Measurements from ENCODE around the gene RBBP5. TPM values are rescaled to one million over a fixed set of nuclear protein-coding genes. Genes with fewer than 3 reads are reported as not detected.

RBBP5 gene
- total RNA-seq, 1 donor from 2014 or later = 20.6 TPM

DNA sequence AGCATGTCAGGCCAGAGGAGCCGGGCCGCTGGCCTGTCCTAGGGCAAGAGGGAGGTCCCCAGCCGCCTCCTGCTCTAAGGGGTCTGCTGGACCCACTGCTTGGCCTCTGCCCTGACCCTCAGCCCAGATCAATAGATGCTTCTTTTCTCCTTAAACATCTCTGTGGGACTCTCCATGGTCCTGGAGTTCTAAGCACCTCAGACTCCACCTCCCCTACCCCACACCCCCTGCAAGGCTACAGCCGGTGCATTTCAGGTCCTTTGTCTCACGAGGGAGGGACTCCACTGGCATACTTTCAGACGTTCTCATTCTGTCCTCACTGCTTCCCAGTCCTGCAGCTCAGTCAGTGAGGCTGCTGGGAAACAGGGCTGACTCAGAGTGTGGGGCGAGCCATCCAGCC, 67.8 kb downstream of the RBBP5 start:
- H3K4me3 Mint-ChIP-seq (ENCODE audit: unreplicated experiment) = peak overlapping the region; percentile 57
- DNase-seq = no peak
- TF ChIP-seq, protein P1, sequence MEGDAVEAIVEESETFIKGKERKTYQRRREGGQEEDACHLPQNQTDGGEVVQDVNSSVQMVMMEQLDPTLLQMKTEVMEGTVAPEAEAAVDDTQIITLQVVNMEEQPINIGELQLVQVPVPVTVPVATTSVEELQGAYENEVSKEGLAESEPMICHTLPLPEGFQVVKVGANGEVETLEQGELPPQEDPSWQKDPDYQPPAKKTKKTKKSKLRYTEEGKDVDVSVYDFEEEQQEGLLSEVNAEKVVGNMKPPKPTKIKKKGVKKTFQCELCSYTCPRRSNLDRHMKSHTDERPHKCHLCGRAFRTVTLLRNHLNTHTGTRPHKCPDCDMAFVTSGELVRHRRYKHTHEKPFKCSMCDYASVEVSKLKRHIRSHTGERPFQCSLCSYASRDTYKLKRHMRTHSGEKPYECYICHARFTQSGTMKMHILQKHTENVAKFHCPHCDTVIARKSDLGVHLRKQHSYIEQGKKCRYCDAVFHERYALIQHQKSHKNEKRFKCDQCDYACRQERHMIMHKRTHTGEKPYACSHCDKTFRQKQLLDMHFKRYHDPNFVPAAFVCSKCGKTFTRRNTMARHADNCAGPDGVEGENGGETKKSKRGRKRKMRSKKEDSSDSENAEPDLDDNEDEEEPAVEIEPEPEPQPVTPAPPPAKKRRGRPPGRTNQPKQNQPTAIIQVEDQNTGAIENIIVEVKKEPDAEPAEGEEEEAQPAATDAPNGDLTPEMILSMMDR (IDR thresholded peaks at IDR 0.05; ENCODE audit: partially characterized antibody, unreplicated experiment) = no peak

DNA sequence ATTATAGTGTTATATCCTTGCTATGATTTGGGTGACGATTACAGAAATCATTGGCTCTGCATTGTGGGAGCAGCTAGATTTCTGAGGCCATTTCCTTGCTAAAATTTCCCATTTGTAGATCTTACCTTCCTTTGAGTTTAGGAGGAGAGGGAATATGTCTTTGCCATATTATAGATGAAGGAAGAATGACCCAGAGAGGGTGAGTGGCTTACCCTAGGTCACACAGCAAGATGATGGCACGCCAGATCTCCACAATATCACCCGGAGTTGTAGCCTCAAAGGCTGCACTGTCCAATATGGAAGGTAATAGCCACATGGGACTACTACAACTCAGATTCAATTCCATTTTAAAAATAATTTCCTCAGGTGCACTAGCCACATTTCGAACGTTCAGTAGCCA, 68.5 kb downstream of the RBBP5 start:
- H3K36me3 Mint-ChIP-seq (ENCODE audit: unreplicated experiment) = no peaks in the 10 kb centered on the region
- peaks cover 22% of the 10 kb centered on the region for H3K27me3 Mint-ChIP-seq (ENCODE audit: unreplicated experiment)
- TF ChIP-seq, protein P1 (IDR thresholded peaks at IDR 0.05; ENCODE audit: partially characterized antibody, unreplicated experiment) = no peak
- no peak for DNase-seq
- H3K27ac Mint-ChIP-seq (ENCODE audit: unreplicated experiment) = peak overlapping the region; percentile 15
- H3K4me1 Mint-ChIP-seq (ENCODE audit: low read depth, unreplicated experiment) = peaks cover 69% of the 10 kb centered on the region
- H3K4me3 Mint-ChIP-seq (ENCODE audit: unreplicated experiment) = peak overlapping the region; percentile 57
- H3K9me3 Mint-ChIP-seq (ENCODE audit: unreplicated experiment) = peaks cover 15% of the 10 kb centered on the region

More for the DNA sequence above, 67.8 kb downstream of the RBBP5 start:
- peaks cover 19% of the 10 kb centered on the region for H3K27me3 Mint-ChIP-seq (ENCODE audit: unreplicated experiment)
- peaks cover 14% of the 10 kb centered on the region for H3K9me3 Mint-ChIP-seq (ENCODE audit: unreplicated experiment)
- no peaks in the 10 kb centered on the region for H3K36me3 Mint-ChIP-seq (ENCODE audit: unreplicated experiment)
- H3K4me1 Mint-ChIP-seq (ENCODE audit: low read depth, unreplicated experiment) = peaks cover 62% of the 10 kb centered on the region
- peak overlapping the region; percentile 52 for H3K27ac Mint-ChIP-seq (ENCODE audit: unreplicated experiment)

DNA sequence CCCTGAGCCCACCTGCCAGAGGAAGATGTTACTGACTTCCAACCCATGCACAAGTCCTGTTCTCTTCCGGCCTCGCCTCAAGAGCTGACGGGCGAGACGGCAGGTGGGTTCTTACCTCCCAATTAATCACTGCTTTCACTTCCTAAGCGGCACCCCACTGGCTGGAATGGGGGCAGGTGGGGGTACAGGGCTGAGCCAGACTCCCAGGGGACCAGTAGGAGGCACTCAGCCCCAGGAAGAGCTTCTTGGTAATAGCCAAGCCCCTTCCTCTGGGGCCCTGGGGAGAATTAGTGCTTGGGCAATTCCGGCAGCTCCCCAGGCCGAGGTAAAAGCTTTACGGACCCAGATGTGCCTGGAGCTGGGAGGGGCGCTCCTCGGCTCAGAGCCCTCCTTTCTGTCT, 69.1 kb downstream of the RBBP5 start:
- Mint-ChIP-seq H3K9me3 (ENCODE audit: unreplicated experiment) (peaks cover 15% of the 10 kb centered on the region), H3K36me3 (ENCODE audit: unreplicated experiment) (no peaks in the 10 kb centered on the region), H3K27me3 (ENCODE audit: unreplicated experiment) (peaks cover 22% of the 10 kb centered on the region), H3K4me1 (ENCODE audit: low read depth, unreplicated experiment) (peaks cover 73% of the 10 kb centered on the region), H3K27ac (ENCODE audit: unreplicated experiment) (peak overlapping the region; percentile 59), H3K4me3 (ENCODE audit: unreplicated experiment) (peak overlapping the region; percentile 42)
- TF ChIP-seq, protein P1 (IDR thresholded peaks at IDR 0.05; ENCODE audit: partially characterized antibody, unreplicated experiment) = no peak
- DNase-seq = peak; percentile 44

DNA sequence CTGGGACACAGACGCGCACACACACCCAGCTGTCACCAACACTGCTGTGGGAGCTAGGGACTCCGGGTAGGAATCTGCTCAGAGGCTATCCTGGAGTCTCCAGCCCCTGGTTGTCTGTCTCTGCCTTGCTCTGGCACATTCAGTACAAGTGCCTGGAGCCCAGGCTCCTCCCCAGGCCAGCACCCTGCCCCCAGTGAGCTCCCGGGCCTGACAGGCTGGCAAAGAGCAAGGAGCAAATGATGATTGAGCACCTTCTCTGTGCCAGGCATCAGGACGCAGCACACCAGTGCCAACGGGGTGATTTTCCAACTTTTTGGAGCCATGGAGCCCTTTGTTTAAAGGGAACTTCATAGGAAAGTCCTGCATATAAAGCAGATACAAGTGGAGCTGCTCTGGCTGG, 72.3 kb downstream of the RBBP5 start:
- H3K27me3 Mint-ChIP-seq (ENCODE audit: unreplicated experiment) = peaks cover 18% of the 10 kb centered on the region

DNA sequence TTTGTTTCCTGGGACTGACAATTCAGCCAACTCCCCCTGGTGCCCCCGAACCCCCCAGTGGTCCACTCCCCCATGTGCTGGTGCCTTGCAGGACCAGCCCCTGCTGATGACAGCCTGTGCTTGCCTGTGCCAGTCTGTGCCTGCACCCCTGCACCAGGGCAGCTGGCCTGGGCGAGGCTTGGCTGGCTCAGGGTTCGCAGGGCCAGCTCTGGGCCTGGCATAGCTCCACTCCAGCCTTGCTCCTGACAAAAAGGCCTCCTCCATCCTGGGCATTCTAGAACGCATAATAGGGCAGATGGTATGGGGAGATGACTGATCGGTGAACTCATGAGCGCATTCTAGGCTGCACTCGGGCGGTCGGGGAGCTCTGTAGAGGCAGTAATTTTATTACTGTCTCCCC, 73.4 kb downstream of the RBBP5 start:
- DNase-seq = no peak
- Mint-ChIP-seq H3K4me3 (ENCODE audit: unreplicated experiment) (peak overlapping the region; percentile 64), H3K27ac (ENCODE audit: unreplicated experiment) (peak overlapping the region; percentile 29), H3K9me3 (ENCODE audit: unreplicated experiment) (peaks cover 10% of the 10 kb centered on the region), H3K4me1 (ENCODE audit: low read depth, unreplicated experiment) (peaks cover 54% of the 10 kb centered on the region), H3K27me3 (ENCODE audit: unreplicated experiment) (peaks cover 19% of the 10 kb centered on the region), H3K36me3 (ENCODE audit: unreplicated experiment) (no peaks in the 10 kb centered on the region)
- TF ChIP-seq, protein P1 (IDR thresholded peaks at IDR 0.05; ENCODE audit: partially characterized antibody, unreplicated experiment) = no peak

More for the DNA sequence above, 72.3 kb downstream of the RBBP5 start:
- Mint-ChIP-seq H3K4me3 (ENCODE audit: unreplicated experiment) (no peak overlapping the region), H3K4me1 (ENCODE audit: low read depth, unreplicated experiment) (peaks cover 63% of the 10 kb centered on the region), H3K27ac (ENCODE audit: unreplicated experiment) (peak overlapping the region; percentile 29), H3K9me3 (ENCODE audit: unreplicated experiment) (peaks cover 10% of the 10 kb centered on the region), H3K36me3 (ENCODE audit: unreplicated experiment) (no peaks in the 10 kb centered on the region)
- TF ChIP-seq, protein P1 (IDR thresholded peaks at IDR 0.05; ENCODE audit: partially characterized antibody, unreplicated experiment) = no peak
- DNase-seq = no peak
